Left ventricle myocardium inferior (tissue), 1 donor: ENCODE measurements around the gene PNCK. TPM values are rescaled to one million over a fixed set of nuclear protein-coding genes. Genes with fewer than 3 reads are reported as not detected.
"Not testable (repeated sequence)": the region's sequence is repeated elsewhere in the genome, so short reads cannot be mapped to it uniquely, and the experiment has no call there.

Experiments
- DNase-seq: peaks from one replicate; pipeline ENCODE4 v3.0.0-alpha.2; 2020
- H3K27ac ChIP-seq: fragments of 200-600 bp; replicated peaks from 2 replicates; pipeline ENCODE4 v1.8.0; 2021
- H3K27me3 ChIP-seq: fragments of 200-600 bp; 2 replicates; pipeline ENCODE4 v1.8.0; 2021; ENCODE audit warnings: low read depth
- H3K36me3 ChIP-seq: fragments of 200-600 bp; 2 replicates; pipeline ENCODE4 v1.8.0; 2021
- H3K4me1 ChIP-seq: fragments of 200-600 bp; 2 replicates; pipeline ENCODE4 v1.8.0; 2021
- H3K4me3 ChIP-seq: fragments of 200-600 bp; 2 replicates; pipeline ENCODE4 v1.8.0; 2021; ENCODE audit warnings: mild to moderate bottlenecking, moderate library complexity
- H3K9me3 ChIP-seq: fragments of 200-600 bp; replicated peaks from 2 replicates; pipeline ENCODE4 v1.8.0; 2021
- CTCF ChIP-seq: fragments of 200-600 bp; IDR thresholded peaks from 2 replicates; pipeline ENCODE4 v1.8.0; 2021; ENCODE audit warnings: antibody characterized with exemption, mild to moderate bottlenecking, borderline replicate concordance
- intact Hi-C: fragments of 100-400 bp; cut with micrococcal nuclease; formaldehyde crosslinking; loops from one replicate; pipeline ENCODE4 v1.11.0; 2022
- total RNA-seq: library from RNA; stranded (reverse); fragmentation: NEBNext Ultra II Directional; extraction: Animal tissue kit (Norgen Biotek cat#: 25700); gene quantifications from one replicate; pipeline ENCODE4 v1.2.1, GENCODE V29; 2021
- donor health status: DM: no; HTN: yes; CAD: no; lungs with severe emphysema.

Gene PNCK
- total RNA-seq, 1 donor from 2014 or later: 6.1 TPM

- no peak overlapping the region for H3K4me3 ChIP-seq
- peak overlapping the region; percentile 86 for H3K27ac ChIP-seq
- no peaks in the 10 kb centered on the region for H3K9me3 ChIP-seq
- H3K36me3 ChIP-seq: peaks cover 4% of the 10 kb centered on the region
- no peak for DNase-seq
- no peaks in the 10 kb centered on the region for H3K27me3 ChIP-seq
- H3K4me1 ChIP-seq: peaks cover 43% of the 10 kb centered on the region
- TF ChIP-seq CTCF: no peak
- intact Hi-C loops: no loop called here
Measured at GRCh38 chrX:153701706-153702105, 28.1 kb upstream of the PNCK start.

- Histone ChIP-seq H3K36me3 (peaks cover 4% of the 10 kb centered on the region), H3K27ac (peak overlapping the region; percentile 86), H3K9me3 (no peaks in the 10 kb centered on the region), H3K27me3 (no peaks in the 10 kb centered on the region), H3K4me3 (no peak overlapping the region), H3K4me1 (peaks cover 43% of the 10 kb centered on the region)
- no peak for TF ChIP-seq CTCF
- no peak for DNase-seq
- intact Hi-C loops: no loop called here
Measured at GRCh38 chrX:153700967-153701366, 27.4 kb upstream of the PNCK start.

- intact Hi-C loops: no loop called here
- peak overlapping the region; percentile 86 for H3K27ac ChIP-seq
- no peak for DNase-seq
- no peak overlapping the region for H3K4me3 ChIP-seq
- no peaks in the 10 kb centered on the region for H3K9me3 ChIP-seq
- TF ChIP-seq CTCF: no peak
- peaks cover 4% of the 10 kb centered on the region for H3K36me3 ChIP-seq
- no peaks in the 10 kb centered on the region for H3K27me3 ChIP-seq
- H3K4me1 ChIP-seq: peaks cover 48% of the 10 kb centered on the region
Measured at GRCh38 chrX:153700376-153700945, 26.8 kb upstream of the PNCK start.

- H3K27me3 ChIP-seq, H3K9me3 ChIP-seq, H3K4me3 ChIP-seq, intact Hi-C loops, H3K36me3 ChIP-seq: not testable (repeated sequence)
- DNase-seq: peak; percentile 52
- Histone ChIP-seq H3K27ac (peak overlapping the region; percentile 86), H3K4me1 (peaks cover 49% of the 10 kb centered on the region)
Measured at GRCh38 chrX:153699784-153700371, 26.3 kb upstream of the PNCK start.

GRCh38 chrX:153699210-153699783 is 25.7 kb upstream of the PNCK start:
- H3K27me3 ChIP-seq, H3K36me3 ChIP-seq, H3K4me3 ChIP-seq, intact Hi-C loops, DNase-seq, H3K9me3 ChIP-seq: not testable (repeated sequence)
- Histone ChIP-seq H3K4me1 (peaks cover 48% of the 10 kb centered on the region), H3K27ac (peak overlapping the region; percentile 86)

- Histone ChIP-seq H3K36me3 (no peaks in the 10 kb centered on the region), H3K27me3 (no peaks in the 10 kb centered on the region), H3K27ac (peak overlapping the region; percentile 86), H3K4me3 (no peak overlapping the region), H3K4me1 (peaks cover 37% of the 10 kb centered on the region), H3K9me3 (no peaks in the 10 kb centered on the region)
- intact Hi-C loops: no loop called here
- DNase-seq: no peak
- no peak for TF ChIP-seq CTCF
Measured at GRCh38 chrX:153697924-153698865, 24.6 kb upstream of the PNCK start.

GRCh38 chrX:153696986-153697722 is 23.5 kb upstream of the PNCK start:
- peak overlapping the region; percentile 86 for H3K27ac ChIP-seq
- H3K27me3 ChIP-seq, H3K4me3 ChIP-seq, H3K9me3 ChIP-seq, intact Hi-C loops, DNase-seq, H3K36me3 ChIP-seq: not testable (repeated sequence)
- H3K4me1 ChIP-seq: peaks cover 36% of the 10 kb centered on the region

GRCh38 chrX:153696538-153696937 is 22.9 kb upstream of the PNCK start:
- H3K27me3 ChIP-seq, H3K36me3 ChIP-seq, H3K4me3 ChIP-seq, H3K9me3 ChIP-seq, DNase-seq, intact Hi-C loops: not testable (repeated sequence)
- Histone ChIP-seq H3K4me1 (peaks cover 38% of the 10 kb centered on the region), H3K27ac (peak overlapping the region; percentile 19)
